ENCODE measurements around the gene SP5.
"Not testable (repeated sequence)": the region's sequence is repeated elsewhere in the genome, so short reads cannot be mapped to it uniquely, and the experiment has no call there.

Gene SP5

DNA sequence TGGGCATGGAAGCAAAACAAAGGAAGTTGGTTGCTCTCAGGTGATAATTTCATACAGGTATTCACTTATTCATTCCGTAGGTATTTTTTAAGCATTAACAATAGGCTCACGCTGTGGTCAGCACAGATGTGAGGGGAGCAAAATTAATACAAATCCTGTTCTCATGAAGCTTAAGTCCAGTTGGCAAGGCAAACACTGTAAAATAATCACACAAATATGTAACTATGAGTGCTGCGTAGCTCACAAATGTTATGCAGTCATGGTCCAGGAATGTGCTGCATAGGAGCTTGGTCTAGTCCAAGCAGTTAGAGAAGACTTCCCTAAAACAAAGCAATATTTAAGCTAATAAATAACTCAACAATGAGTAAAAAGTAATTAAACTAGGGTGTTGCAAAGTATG lies 23.9 kb downstream of the SP5 start:
- DNase-seq (ENCODE audit: low read depth), result no peak

DNA sequence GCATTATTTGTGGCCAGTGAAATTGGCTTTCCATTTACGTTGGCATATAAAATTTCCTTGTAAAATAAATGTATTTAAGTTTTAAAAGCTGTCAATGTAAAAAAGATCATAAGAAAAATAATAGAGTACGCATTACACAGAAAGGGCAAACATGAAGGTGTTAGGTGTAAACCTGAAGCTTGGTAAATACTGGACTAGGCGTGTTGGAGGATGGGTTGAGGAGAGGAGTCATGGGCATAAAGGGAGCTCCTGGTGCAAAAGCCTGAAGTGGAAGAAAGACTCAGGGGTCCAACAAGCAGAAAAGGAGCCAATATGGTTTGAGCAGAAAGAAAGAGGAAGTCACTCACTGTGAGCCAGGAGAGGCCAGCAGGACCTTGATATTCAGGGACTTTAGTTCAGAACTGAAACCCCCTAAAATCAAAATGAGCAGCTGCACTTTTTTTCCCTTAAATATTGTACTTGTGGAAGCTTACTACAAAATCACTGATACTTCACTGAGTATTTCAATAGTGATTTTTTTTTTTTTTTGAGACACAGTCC lies 24.4 kb downstream of the SP5 start:
- no peak for DNase-seq (ENCODE audit: low read depth)

DNA sequence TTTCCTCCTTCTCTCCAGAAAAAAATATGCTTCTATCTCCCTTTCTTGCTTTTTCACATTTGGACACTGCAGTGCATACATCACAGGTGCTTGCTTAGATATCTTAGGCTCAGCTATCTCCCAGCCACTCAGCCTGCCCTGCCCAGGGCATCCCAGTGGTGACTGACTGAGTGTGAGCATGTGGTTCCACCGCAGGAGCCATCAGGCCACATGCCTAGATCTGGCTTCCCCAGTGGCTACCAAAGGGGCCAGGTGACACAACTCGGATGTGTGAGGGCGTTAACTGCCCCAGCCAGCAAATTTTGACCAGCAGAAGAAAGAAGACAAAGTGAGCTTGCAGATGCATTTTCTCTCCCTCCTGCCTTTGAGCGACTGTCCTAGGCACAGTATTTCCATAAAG lies 25.5 kb downstream of the SP5 start:
- no peak for DNase-seq (ENCODE audit: low read depth)

DNA sequence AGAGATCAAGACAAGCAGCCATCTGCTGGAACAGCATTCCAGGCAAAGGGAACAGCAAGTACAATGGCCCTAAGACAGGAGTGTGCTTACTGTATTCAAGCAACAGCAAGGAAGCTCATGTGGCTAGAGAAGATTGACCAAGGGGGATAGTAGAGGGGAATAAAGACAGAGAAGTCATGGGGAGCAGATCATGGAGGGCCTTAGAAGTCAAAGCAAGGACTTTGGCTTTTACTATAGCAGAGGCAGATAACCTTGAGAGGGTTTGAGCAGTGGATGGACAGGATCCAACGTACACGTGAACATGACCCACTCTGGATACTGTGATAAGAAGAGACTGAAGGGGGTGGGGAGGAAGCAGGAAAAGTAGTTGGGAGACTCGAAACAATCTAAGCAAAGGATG lies 26.9 kb downstream of the SP5 start:
- no peak for DNase-seq (ENCODE audit: low read depth)

DNA sequence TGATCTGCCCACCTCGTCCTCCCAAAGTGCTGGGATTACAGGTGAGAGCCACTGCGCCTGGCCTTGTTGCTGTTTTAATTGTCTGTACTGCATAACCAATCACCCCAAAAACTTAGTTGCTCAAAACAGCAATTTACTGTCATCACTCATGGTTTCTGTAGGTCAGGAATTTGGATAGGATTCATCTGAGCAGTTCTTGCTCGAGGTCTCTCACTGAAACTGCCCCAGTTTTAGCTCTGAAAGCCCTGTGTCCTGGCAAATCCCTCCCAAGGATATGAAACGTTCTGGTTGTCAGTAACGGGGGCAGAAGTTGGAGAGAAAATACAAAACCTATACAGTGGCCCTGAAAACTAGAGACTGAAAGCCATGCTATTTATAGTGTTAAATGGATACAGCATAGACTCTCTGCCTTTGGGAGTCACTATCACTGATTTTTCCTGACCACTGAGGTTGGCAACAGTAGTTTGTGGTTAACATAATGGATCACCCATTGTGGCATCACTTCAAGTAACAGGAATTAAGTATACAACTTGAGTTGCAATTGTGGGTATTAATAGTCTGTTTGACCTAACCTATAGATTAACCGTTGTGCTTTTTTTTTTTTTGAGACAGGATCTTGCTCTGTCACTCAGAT lies 27.9 kb downstream of the SP5 start:
- no peak for DNase-seq (ENCODE audit: low read depth)

DNA sequence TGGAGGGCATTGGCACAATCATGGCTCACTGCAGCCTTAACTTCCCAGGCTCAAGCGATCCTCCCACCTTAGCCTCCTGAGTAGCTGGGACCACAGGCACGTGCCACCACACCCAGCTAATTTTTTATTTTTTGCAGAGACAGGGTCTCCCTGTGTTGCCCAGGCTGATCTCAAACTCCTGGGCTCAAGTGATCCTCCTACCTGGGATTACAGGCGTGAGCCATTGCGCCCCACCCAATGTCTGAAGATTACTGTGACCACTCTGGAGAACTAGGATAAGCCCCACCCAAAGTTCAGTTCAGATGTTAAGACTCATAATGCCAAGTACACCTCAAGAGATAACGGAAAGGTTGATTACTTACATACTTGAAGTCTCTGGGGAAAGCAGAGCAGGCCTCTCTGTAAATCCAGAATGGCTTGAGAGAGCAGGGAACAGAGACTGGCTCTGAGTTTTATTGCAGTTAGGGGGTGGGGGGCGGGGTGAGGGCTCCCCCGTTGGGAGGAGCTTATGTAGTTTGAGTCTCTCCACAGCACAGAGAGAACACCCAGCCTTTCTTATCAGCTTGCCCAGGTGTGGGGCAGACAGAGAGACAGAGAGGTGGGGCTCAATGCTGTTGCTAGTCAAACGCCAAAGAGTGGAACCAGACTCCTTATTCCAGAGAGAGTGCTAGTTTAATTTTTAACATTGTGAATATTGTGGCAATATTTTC lies 28.5 kb downstream of the SP5 start:
- DNase-seq (ENCODE audit: low read depth), result no peak

DNA sequence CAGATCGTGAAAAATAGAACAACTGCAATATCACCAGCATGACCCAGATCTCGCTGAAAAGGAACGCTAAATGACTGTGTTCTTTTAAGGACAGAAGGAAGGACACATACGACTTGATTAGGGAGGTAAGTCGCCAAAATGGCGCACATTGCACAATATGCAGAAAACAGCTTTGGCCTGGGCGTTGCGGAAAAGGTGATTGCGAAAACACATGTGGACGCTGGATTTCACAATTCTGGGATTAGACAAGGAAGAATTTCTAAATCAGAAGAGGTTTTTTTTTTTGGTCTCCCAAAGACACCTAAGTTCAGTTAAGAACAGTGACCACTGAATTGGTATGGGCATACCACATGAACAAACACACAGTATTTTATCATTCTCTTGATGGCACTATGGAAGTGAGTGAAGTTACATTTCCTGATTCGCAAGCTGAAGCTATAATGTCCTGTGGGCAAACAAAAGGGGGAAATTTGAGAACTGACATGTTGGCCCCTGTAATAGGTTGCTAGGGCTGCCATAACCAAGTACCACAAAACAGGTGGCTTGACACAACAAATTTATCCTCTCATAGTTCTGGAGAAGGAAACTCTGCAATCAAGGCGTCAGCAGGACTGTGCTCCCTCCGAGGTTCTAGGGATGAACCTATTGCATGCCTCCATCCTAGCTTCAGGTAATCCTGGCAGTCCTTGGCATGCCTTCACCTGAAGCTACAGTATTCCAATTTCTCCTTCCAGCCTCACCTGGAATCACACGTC lies 29.3 kb downstream of the SP5 start:
- DNase-seq (ENCODE audit: low read depth), result no peak

DNA sequence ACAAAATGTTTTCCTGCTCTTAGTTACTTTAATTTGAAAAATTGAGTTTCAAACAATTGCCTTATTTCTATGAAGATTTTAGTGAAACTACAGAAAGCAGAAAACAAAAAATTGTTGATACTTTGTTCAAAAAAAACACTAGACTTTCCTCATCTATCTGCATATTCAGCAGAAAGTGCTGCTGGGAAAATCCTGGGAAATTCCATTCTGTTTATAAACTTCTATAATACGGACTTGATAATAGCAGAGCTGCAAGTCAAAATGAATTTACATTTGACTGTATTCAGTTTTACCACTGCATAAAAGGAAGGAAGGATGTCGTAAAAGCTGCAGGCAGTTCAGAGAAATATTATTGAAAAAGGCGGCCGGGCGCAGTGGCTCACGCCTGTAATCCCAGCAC lies 30.2 kb downstream of the SP5 start:
- DNase-seq (ENCODE audit: low read depth), result no peak

DNA sequence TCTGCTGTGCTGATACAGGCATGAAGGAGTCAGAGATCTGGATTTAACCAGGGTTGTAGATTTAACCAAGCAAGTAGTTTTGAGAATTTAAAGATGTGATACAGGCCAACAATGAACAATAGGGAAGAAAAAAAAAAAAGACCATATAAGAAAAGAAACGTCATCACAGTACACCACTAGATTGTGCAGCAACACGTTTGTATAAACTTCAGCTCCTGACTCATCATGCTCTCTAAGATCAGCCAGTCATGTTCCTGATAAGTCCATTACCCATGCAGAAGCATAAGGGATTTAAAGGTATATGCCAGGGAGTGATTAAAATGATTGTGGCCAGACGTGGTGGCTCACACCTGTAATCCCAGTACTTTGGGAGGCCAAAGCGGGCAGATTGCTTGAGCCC lies 32.8 kb downstream of the SP5 start:
- DNase-seq (ENCODE audit: low read depth), result no peak

DNA sequence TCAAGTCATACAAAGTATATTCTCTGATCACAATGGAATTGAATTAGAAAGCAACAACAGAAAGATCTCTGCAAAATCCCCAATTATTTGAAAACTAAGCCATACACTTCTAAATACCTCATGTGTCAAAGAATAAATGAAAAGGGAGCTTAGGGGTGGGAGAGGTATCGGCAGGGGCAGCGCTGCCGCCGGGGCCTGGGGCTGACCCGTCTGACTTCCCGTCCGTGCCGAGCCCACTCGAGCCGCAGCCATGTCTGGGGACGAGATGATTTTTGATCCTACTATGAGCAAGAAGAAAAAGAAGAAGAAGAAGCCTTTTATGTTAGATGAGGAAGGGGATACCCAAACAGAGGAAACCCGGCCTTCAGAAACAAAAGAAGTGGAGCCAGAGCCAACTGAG lies 36.4 kb downstream of the SP5 start:
- DNase-seq (ENCODE audit: low read depth), result not testable (repeated sequence)

DNA sequence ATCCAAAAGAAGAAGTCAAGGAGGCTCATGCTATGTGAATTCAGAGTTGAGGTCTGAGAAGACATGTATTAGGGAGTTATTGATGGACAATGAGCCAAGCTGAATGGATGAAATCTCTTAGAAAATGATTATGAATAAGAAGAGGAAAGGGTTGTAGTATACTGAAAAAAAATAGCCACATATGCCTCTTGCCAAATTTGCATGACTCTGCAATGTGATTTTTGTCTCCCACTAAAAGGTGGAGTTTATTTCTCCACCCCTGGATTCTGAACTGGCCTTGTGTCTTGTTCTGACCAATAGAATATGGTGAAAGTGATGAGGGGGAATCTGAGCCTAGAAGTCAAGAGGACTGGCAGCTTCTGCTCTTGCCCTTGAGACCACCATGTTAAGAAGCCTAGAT lies 46.4 kb downstream of the SP5 start:
- DNase-seq (ENCODE audit: low read depth), result no peak

DNA sequence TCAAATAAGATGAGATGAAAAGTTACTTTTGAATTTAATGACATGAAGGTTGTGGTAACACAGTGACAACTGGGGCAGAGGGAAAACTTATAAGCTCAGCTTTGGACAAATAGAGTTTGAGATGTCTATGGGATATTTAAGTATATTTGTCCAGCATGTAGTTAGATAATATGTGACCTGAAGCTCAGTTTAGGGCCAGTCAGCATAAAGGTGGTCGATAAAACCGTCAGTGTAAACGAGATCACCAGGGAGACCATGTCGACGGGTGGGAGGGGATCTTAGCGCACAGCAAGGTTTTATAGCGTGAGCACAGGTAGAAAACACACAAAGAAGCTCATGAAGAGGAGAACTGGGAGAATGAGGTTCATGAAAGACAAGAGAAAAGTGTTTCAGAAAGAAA lies 47.6 kb downstream of the SP5 start:
- DNase-seq (ENCODE audit: low read depth), result no peak

DNA sequence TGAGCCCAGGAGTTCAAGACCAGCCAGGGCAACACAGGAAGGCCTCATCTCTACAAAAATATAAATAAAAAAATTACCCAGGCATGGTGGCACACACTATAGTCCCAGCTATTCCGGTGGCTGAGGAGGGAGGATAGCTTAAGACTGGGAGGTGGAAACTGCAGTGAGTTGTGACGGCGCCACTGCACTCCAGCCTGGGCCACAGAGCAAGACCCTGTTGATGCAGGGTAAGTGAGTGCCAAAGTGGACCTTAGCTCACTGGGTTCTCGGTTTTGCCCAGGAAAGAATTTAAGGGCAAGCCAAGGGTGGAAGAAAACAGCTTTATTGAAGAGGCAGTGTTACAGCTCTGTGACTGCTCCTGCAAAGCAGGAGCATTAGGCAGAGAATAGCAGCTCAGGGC lies 48.1 kb downstream of the SP5 start:
- DNase-seq (ENCODE audit: low read depth), result no peak

DNA sequence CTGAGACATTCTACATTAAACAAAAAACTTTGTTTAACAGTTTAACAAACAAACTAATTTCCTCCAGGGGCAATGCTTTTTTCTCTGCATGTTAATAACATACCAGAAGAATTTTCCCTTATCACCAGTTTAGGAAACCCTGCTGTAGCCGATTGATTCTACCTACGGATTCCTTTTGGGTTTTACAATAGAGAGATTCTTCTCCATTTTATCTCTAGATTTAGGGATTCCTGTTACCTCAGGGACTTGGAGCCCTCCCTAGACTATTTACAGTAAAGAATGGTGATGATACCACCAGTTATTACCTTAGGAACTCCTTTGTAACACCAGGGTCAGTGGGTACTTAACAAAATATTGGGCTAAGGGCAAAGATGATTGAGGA lies 49.7 kb downstream of the SP5 start:
- no peak for DNase-seq (ENCODE audit: low read depth)

DNA sequence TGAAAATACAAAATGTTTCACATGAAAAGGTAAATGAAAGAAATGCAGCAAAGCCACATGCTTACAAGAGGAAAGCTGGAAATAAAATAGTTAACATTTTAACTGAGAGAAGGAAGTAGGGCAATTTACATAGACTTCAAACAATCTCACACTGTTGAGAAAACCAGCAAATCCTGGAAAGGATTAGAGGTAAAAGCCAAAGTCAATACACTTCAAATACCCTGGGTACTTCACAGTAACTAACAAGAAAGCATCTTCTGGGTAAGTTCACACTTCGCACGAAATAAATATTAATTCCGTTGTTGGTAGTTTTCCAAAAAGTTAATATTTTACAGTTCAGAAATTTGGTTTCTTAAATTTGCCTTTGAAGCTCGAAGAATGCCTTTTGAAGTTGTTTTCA lies 51.6 kb downstream of the SP5 start:
- DNase-seq (ENCODE audit: low read depth), result no peak
